Myocyte (in vitro differentiated cells): Measurements from ENCODE around the gene NEK2. TPM values are rescaled to one million over a fixed set of nuclear protein-coding genes. Genes with fewer than 3 reads are reported as not detected.
"Not testable (repeated sequence)": the region's sequence is repeated elsewhere in the genome, so short reads cannot be mapped to it uniquely, and the experiment has no call there.

ENCODE experiments used
- DNase-seq: peaks from one replicate; pipeline ENCODE4 v3.0.0-alpha.2; 2012; ENCODE audit warnings: low read depth
- polyA plus RNA-seq: library from polyadenylated mRNA; unstranded; fragments of >200 nt; gene quantifications from one replicate; pipeline ENCODE4 v1.2.1, GENCODE V29; 2012; ENCODE audit warnings: missing spikeins
- total RNA-seq: library from RNA; depleted of rRNA; stranded (reverse); fragments of >200 nt; gene quantifications from 2 replicates; pipeline ENCODE4 v1.2.3, GENCODE V29; 2014

NEK2 gene
- 0.16 and 0.19 TPM in 2 replicates for total RNA-seq
- 0.09 TPM for polyA plus RNA-seq

GRCh38 chr1:211675230-211676105, at the start of gene NEK2:
Gene NEK2, minus strand, starts transcription at chr1:211675621. Its CDS starts 142 bp downstream, at chr1:211675479.
- DNase-seq: peak; percentile 94

GRCh38 chr1:211724687-211725196, 49.3 kb upstream of the NEK2 start:
- no peak for DNase-seq

DNA sequence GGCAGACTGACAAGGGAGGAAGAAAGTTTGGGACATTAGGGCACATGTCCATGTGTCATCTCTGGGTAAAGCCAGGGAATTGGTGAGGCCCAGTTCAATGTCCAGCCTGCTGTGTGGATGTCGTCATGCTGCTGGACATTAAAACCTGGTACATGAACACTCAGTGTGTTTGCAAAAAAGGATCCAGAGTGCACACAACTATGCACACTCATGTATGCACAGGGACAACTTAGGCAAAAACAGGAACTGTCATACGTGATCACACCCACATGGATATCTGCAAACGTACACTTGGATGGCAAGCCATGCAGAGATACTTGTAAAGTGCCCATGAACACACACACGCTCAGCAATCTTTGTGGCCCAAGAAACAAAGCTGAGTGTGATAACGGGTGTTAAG, 47.9 kb upstream of the NEK2 start:
- DNase-seq: no peak

DNA sequence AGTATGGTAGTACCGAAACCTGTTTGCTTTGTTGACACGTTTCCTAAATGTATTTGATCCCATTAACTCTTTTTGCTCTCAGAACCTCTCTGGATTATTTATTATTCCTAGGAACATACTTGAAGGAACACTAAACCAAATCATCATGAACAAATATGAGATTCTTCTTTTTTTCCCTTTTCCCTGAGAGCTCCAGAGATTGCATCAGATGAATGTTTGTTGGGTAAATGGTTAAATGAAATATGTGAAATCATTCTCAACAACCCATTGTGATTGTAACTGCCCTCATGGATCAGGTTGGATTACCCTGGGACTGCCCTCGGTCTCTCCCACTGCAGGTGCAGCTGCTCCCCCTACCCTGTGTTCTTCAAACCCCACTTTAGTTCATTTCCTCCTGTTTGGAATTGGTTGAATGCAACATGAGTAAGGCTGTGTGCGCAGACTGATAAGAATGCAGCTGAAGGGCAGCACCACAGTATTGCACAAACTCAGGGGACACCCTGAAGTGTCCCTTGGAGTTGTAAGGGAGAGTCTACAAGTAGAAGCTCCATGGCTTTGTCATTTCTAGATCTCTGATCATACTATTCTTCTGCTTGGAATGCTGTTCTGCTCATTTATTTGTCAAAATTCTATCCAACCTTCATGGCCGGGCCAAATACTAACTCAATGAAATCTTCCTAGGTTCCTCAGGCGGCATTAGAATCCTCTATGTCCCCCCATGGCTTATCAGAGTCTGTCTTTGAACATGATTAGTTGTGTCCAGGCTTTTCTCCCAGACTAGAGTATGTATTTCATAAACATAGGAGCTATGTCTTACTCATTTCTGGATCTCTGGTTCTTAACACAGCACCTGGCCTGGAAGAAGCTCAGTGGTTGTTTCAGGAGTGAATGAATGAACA, 47.1 kb upstream of the NEK2 start:
- DNase-seq: no peak

DNA sequence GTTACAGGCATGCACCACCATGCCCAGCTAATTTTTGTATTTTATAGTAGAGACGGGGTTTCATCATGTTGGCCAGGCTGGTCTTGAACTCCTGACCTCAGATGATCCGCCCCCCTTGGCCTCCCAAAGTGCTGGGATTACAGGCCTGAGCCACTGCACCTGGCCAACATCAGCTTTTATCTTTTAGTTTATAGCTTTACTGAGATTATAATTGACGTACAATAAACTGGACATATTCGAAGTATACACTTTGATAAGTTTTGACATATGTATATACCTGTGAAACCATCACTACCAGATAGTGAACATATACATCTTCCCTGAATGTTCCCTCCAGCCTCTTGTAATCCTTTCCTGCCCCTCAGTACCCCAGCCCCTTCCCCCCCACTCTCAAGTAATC, 41.1 kb upstream of the NEK2 start:
- DNase-seq: not testable (repeated sequence)

- DNase-seq: no peak
These were observed 40.5 kb upstream of the NEK2 start for GRCh38 chr1:211715971-211716370.

GRCh38 chr1:211714154-211714553, 38.7 kb upstream of the NEK2 start:
- no peak for DNase-seq

DNA sequence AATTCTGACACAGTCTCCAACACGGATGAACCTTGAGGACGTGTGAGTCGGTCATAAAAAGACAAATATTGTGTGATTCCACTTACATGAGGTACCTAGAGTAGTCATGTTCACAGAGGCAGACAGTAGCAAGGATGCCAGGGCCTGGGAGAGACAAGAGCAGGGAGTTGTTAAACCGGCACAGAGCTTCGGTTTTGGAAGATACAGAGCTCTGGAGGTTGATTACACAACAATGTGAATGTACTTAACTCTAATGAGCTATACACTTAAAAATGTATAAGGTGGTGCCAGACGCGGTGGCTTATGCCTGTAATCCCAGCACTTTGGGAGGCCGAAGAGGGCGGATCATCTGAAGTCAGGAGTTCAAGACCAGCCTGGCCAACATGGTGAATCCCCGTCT, 37.8 kb upstream of the NEK2 start:
- DNase-seq: no peak

GRCh38 chr1:211711315-211711705, 35.9 kb upstream of the NEK2 start:
- no peak for DNase-seq

- DNase-seq: no peak
These were observed 35.3 kb upstream of the NEK2 start for GRCh38 chr1:211710566-211711314.

- DNase-seq: no peak
These were observed 33.5 kb upstream of the NEK2 start for GRCh38 chr1:211708926-211709325.

- DNase-seq: no peak
These were observed 32.6 kb upstream of the NEK2 start for GRCh38 chr1:211708006-211708405.

- DNase-seq: peak; percentile 88
These were observed 30.2 kb upstream of the NEK2 start for GRCh38 chr1:211705467-211706091.

DNA sequence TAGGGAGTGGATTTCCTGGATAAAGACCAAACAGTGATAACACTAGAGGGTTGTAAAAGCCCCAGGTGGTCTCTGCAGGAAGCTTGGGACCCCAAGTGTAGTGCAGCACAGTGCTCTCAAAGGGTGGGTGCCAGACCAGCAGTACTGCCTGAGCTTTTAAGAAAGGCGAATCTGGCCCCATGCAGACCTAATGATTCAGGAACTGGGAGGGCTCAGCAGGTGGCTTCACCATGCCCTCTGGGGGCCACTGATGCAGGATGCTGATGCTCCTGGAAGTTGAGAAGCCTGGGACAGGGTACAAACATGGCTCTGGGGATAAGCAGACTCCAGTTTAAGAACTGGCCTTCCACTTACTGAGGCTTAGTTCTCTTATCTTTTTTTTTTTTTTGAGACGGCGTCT, 29.1 kb upstream of the NEK2 start:
- no peak for DNase-seq

GRCh38 chr1:211703812-211704537, 28.6 kb upstream of the NEK2 start:
- peak; percentile 80 for DNase-seq

- DNase-seq: no peak
These were observed 26.3 kb upstream of the NEK2 start for GRCh38 chr1:211701733-211702132.

GRCh38 chr1:211699059-211699458, 23.6 kb upstream of the NEK2 start:
- no peak for DNase-seq

- peak; percentile 31 for DNase-seq
These were observed 23.0 kb upstream of the NEK2 start for GRCh38 chr1:211698161-211699026.

GRCh38 chr1:211697356-211697755, 21.9 kb upstream of the NEK2 start:
- peak; percentile 80 for DNase-seq
